Mammary epithelial cell (primary cell): ENCODE results near the gene TACR1.

Experiments
- CTCF ChIP-seq, 2 donors: IDR thresholded peaks in 1 of 2; conservative IDR thresholded peaks in 1 of 2; 2 replicates each; pipeline ENCODE4 v1.5.1; 2011 to 2012; ENCODE audit warnings: inconsistent platforms in 2 of 2, low read length in 2 of 2, mild to moderate bottlenecking in 2 of 2, control low read depth in 1 of 2, low read depth in 1 of 2; ENCODE audit not compliant: insufficient read depth in 1 of 2; ENCODE audit errors: extremely low read depth in 1 of 2
- EZH2 ChIP-seq: IDR thresholded peaks from 2 replicates; pipeline ENCODE4 v1.6.1; 2012; ENCODE audit warnings: low read length, inconsistent platforms, borderline replicate concordance

- TF ChIP-seq CTCF (conservative IDR thresholded peaks at IDR 0.05 in 1 of 2, IDR thresholded peaks at IDR 0.05 in 1 of 2; ENCODE audit: extremely low read depth in 1 of 2, insufficient read depth in 1 of 2, low read depth in 1 of 2, low read length in 2 of 2) (no peak), EZH2 (no peak)
These were observed 167.2 kb downstream of the TACR1 start for GRCh38 chr2:75031906-75032803.
